ENCODE data around the gene CDH23.
"Not testable (repeated sequence)": the region's sequence is repeated elsewhere in the genome, so short reads cannot be mapped to it uniquely, and the experiment has no call there.

Gene CDH23

DNA sequence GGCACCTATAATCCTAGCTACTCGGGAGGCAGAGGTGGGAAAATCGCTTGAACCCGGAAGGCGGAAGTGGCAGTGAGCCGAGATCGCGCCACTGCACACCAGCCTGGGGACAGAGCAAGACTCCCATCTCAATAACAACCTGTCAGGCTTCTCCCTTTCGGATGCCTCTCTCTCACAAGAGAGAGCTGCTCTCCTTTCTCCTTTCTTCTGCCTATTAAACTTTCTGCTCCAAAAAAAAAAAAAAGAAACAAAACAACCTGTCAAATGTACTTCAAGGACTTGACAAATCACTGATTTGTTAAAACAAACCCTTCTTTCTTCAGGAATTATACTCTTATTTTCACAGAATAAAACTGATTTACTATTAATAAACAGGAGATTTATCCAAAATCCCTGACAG is 450.7 kb downstream of the CDH23 start:
- H3K27me3 ChIP-seq (ENCODE audit: control insufficient read depth in 2 of 2, insufficient read depth in 2 of 2, low read length in 2 of 2): no peaks in the 10 kb centered on the region
- no peak overlapping the region for H3K4me3 ChIP-seq (ENCODE audit: low read length in 2 of 2)
- H3K27ac ChIP-seq (ENCODE audit: low read depth in 2 of 2, low read length in 2 of 2): no peak overlapping the region
- no peaks in the 10 kb centered on the region for H3K36me3 ChIP-seq (ENCODE audit: control insufficient read depth in 2 of 2, insufficient read depth in 2 of 2, low read length in 2 of 2)
- no peaks in the 10 kb centered on the region for H3K9me3 ChIP-seq (ENCODE audit: control insufficient read depth in 2 of 2, low read length in 2 of 2)
- H3K9ac ChIP-seq (ENCODE audit: low read depth in 1 of 2, low read length in 2 of 2): no peak overlapping the region
- H3K4me1 ChIP-seq (ENCODE audit: control insufficient read depth in 2 of 2, insufficient read depth in 2 of 2, low read length in 2 of 2): peaks cover 8 to 16% of the 10 kb centered on the region in 2 donors

DNA sequence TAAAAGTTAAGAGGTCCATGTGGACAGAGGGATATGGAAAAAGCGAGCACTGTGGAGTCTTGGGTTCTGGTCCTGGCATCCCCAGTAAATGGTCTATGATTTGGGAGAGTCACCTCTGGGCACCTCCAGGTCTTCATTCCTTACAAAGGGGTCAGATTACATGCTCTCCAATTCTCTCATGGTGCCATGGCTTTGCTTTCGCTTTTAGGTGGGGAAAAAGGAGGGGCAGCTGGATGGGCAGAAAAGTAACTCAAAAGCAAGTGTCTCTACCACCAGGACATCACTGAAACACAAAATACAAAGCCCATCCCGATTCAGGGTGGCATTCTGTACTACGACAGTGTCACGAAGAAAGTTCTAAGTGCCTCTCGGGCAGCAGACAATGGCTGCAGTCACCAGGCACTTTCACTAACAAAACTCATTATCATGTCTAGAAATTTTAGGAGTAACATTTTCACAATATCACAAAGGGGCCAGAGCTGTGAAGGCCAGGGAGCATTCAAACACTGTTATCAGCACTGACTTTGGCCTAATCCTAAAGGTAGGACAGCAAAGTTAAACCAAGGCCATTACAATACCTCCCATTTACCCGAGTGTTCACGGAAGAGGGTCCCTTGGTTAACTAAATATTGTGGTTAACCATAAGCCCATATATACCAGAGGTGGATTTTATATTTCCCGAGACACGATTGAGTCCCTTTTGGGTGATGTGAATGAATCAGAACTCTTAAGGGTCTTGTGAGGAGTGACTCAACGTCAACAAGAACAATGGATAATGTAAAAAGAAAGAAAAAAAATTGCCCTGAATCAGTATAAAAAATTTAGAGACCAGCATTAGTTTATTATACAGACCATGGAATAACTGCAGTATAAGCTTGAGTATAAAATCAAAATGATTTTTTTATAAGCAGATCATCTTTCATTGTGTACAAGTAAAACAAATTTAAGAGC is 451.9 kb downstream of the CDH23 start:
- Histone ChIP-seq H3K4me1 (ENCODE audit: control insufficient read depth in 2 of 2, insufficient read depth in 2 of 2, low read length in 2 of 2) (peaks cover 6 to 16% of the 10 kb centered on the region in 2 donors), H3K36me3 (ENCODE audit: control insufficient read depth in 2 of 2, insufficient read depth in 2 of 2, low read length in 2 of 2) (no peaks in the 10 kb centered on the region), H3K9me3 (ENCODE audit: control insufficient read depth in 2 of 2, low read length in 2 of 2) (no peaks in the 10 kb centered on the region), H3K27ac (ENCODE audit: low read depth in 2 of 2, low read length in 2 of 2) (peak overlapping the region in 1 of 2 donors; percentile 11), H3K9ac (ENCODE audit: low read depth in 1 of 2, low read length in 2 of 2) (peak overlapping the region in 1 of 2 donors; percentile 56), H3K27me3 (ENCODE audit: control insufficient read depth in 2 of 2, insufficient read depth in 2 of 2, low read length in 2 of 2) (no peaks in the 10 kb centered on the region), H3K4me3 (ENCODE audit: low read length in 2 of 2) (peak overlapping the region in 1 of 2 donors; percentile 31)

DNA sequence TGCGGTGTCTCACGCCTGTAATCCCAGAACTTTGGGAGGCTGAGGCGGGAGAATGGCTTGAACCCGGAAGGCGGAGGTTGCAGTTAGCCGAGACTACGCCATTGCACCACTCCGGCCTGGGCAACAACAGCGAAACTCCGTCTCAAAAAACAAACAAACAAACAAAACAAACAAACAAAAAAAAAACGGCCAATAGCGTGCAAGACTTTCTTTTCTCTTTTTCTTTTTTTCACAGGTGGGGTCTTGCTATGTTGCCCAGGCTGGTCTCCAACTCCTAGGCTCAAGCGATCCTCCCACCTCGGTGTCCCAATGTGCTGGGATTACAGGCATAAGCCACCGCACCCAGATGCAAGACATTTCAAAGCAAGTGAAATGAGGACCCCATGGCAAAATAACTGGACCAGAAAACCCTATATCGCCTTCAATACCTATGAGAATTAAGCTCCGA is 452.8 kb downstream of the CDH23 start:
- H3K27me3 ChIP-seq (ENCODE audit: control insufficient read depth in 2 of 2, insufficient read depth in 2 of 2, low read length in 2 of 2): no peaks in the 10 kb centered on the region
- H3K9me3 ChIP-seq (ENCODE audit: control insufficient read depth in 2 of 2, low read length in 2 of 2): no peaks in the 10 kb centered on the region
- H3K27ac ChIP-seq (ENCODE audit: low read depth in 2 of 2, low read length in 2 of 2): no peak overlapping the region
- H3K9ac ChIP-seq (ENCODE audit: low read depth in 1 of 2, low read length in 2 of 2): peak overlapping the region in 1 of 2 donors; percentile 8
- peaks cover 6 to 16% of the 10 kb centered on the region in 2 donors for H3K4me1 ChIP-seq (ENCODE audit: control insufficient read depth in 2 of 2, insufficient read depth in 2 of 2, low read length in 2 of 2)
- no peaks in the 10 kb centered on the region for H3K36me3 ChIP-seq (ENCODE audit: control insufficient read depth in 2 of 2, insufficient read depth in 2 of 2, low read length in 2 of 2)
- H3K4me3 ChIP-seq (ENCODE audit: low read length in 2 of 2): peak overlapping the region; percentile 96 to 98

GRCh38 chr10:71850021-71850742 is 453.5 kb downstream of the CDH23 start:
- H3K4me3 ChIP-seq (ENCODE audit: low read length in 2 of 2): peak overlapping the region; percentile 96 to 98
- peak overlapping the region; percentile 93 to 96 for H3K27ac ChIP-seq (ENCODE audit: low read depth in 2 of 2, low read length in 2 of 2)
- no peaks in the 10 kb centered on the region for H3K36me3 ChIP-seq (ENCODE audit: control insufficient read depth in 2 of 2, insufficient read depth in 2 of 2, low read length in 2 of 2)
- no peaks in the 10 kb centered on the region for H3K9me3 ChIP-seq (ENCODE audit: control insufficient read depth in 2 of 2, low read length in 2 of 2)
- H3K9ac ChIP-seq (ENCODE audit: low read depth in 1 of 2, low read length in 2 of 2): peak overlapping the region; percentile 96 to 98
- H3K4me1 ChIP-seq (ENCODE audit: control insufficient read depth in 2 of 2, insufficient read depth in 2 of 2, low read length in 2 of 2): peaks cover 6 to 16% of the 10 kb centered on the region in 2 donors
- no peaks in the 10 kb centered on the region for H3K27me3 ChIP-seq (ENCODE audit: control insufficient read depth in 2 of 2, insufficient read depth in 2 of 2, low read length in 2 of 2)

GRCh38 chr10:71850743-71851464 is 454.2 kb downstream of the CDH23 start, which contains the start of gene PSAP:
Gene PSAP (minus strand): TSS chr10:71851251. CDS start chr10:71851221, 30 bp downstream.
- H3K4me1 ChIP-seq (ENCODE audit: control insufficient read depth in 2 of 2, insufficient read depth in 2 of 2, low read length in 2 of 2): peaks cover 6 to 16% of the 10 kb centered on the region in 2 donors

DNA sequence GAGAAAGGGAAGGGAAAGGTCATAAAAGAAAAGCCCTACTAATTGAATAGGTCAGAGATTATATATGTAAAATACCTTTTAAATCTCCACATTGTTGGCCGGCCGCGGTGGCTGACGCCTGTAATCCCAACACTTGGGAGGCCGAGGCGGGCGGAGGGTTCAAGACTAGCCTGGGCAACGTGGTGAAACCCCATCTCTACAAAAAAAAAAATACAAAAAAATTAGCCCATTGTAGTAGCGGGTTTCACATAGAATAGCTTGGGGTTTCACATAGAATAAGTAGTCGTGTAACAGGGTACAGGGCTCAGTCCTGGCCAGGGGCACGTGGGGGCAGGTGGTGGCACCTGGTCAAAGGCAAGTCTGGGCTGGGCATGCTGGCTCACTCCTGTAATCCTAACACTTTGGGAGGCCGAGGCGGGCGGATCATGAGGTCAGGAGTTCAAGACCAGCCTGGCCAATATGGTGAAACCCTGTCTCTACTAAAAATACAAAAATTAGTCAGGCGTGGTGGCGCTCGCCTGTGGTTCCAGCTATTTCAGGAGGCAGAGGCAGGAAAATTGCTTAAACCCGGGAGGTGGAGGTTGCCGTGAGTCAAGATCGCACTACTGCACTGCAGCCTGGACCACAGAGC is 454.9 kb downstream of the CDH23 start:
- H3K4me1 ChIP-seq (ENCODE audit: control insufficient read depth in 2 of 2, insufficient read depth in 2 of 2, low read length in 2 of 2): peaks cover 6 to 16% of the 10 kb centered on the region in 2 donors
- H3K36me3 ChIP-seq (ENCODE audit: control insufficient read depth in 2 of 2, insufficient read depth in 2 of 2, low read length in 2 of 2); H3K9me3 ChIP-seq (ENCODE audit: control insufficient read depth in 2 of 2, low read length in 2 of 2); H3K27me3 ChIP-seq (ENCODE audit: control insufficient read depth in 2 of 2, insufficient read depth in 2 of 2, low read length in 2 of 2): not testable (repeated sequence)
- H3K4me3 ChIP-seq (ENCODE audit: low read length in 2 of 2): peak overlapping the region; percentile 57 to 96
- peak overlapping the region; percentile 93 to 96 for H3K27ac ChIP-seq (ENCODE audit: low read depth in 2 of 2, low read length in 2 of 2)
- H3K9ac ChIP-seq (ENCODE audit: low read depth in 1 of 2, low read length in 2 of 2): peak overlapping the region; percentile 41 to 98

More at GRCh38 chr10:71850743-71851464, 454.2 kb downstream of the CDH23 start, which contains the start of gene PSAP:
- no peaks in the 10 kb centered on the region for H3K27me3 ChIP-seq (ENCODE audit: control insufficient read depth in 2 of 2, insufficient read depth in 2 of 2, low read length in 2 of 2)
- peak within 1 kb of the TSS; percentile 96 to 98 for H3K9ac ChIP-seq (ENCODE audit: low read depth in 1 of 2, low read length in 2 of 2)
- peak within 1 kb of the TSS; percentile 93 to 96 for H3K27ac ChIP-seq (ENCODE audit: low read depth in 2 of 2, low read length in 2 of 2)
- peak within 1 kb of the TSS; percentile 96 to 98 for H3K4me3 ChIP-seq (ENCODE audit: low read length in 2 of 2)
- H3K36me3 ChIP-seq (ENCODE audit: control insufficient read depth in 2 of 2, insufficient read depth in 2 of 2, low read length in 2 of 2): no peaks in the 10 kb centered on the region
- no peaks in the 10 kb centered on the region for H3K9me3 ChIP-seq (ENCODE audit: control insufficient read depth in 2 of 2, low read length in 2 of 2)

DNA sequence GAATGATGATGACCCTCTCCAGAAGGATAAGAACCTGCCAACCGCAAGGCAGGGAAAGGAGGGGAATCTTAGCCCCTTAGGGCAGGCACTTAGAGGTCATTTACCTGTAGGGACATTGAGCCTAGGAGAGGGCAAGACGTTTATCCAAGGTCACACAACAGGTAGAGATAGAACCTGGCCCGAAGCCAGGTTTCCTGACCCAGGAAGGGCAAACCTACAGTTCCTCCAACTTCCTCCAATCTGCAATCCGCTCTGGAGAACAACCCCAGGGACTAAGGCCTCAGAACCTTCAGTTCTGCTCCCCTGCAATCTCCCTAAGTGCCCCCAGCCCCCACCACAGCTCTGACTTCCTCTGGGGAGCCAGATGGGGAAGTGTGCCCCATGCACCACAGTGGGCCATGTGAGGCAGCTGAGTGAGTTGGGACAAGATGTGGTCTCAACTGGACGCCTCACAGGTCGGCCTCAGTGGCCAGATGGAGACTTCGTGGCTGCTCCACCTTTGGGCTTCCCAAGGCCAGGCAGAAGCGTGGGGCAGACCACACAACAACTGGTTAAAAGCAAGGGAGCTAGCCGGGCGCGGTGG is 455.7 kb downstream of the CDH23 start:
- Histone ChIP-seq H3K4me3 (ENCODE audit: low read length in 2 of 2) (no peak overlapping the region), H3K4me1 (ENCODE audit: control insufficient read depth in 2 of 2, insufficient read depth in 2 of 2, low read length in 2 of 2) (peaks cover 6 to 16% of the 10 kb centered on the region in 2 donors), H3K27ac (ENCODE audit: low read depth in 2 of 2, low read length in 2 of 2) (no peak overlapping the region), H3K9me3 (ENCODE audit: control insufficient read depth in 2 of 2, low read length in 2 of 2) (no peaks in the 10 kb centered on the region), H3K9ac (ENCODE audit: low read depth in 1 of 2, low read length in 2 of 2) (no peak overlapping the region), H3K36me3 (ENCODE audit: control insufficient read depth in 2 of 2, insufficient read depth in 2 of 2, low read length in 2 of 2) (no peaks in the 10 kb centered on the region), H3K27me3 (ENCODE audit: control insufficient read depth in 2 of 2, insufficient read depth in 2 of 2, low read length in 2 of 2) (no peaks in the 10 kb centered on the region)

DNA sequence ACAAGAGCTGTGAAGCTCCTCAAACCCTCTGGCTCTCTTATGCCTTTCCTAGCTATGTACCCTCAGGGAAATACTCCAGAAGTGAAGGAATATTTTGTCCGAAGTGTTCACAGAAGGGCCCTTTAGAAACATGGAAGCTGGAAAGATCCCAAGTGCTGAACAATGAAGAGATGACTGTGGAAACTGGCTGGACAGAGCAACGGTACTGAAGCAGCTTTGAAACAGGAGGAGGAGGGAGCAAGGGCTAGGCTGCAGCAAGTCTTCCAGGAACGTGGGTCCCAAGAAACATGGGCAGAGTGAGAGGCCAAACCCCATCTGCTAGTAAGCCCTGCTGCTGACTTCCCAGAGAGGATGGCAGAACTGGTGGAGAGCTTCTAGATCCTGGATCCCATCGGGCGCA is 457.3 kb downstream of the CDH23 start:
- H3K9me3 ChIP-seq (ENCODE audit: control insufficient read depth in 2 of 2, low read length in 2 of 2): no peaks in the 10 kb centered on the region
- H3K36me3 ChIP-seq (ENCODE audit: control insufficient read depth in 2 of 2, insufficient read depth in 2 of 2, low read length in 2 of 2): no peaks in the 10 kb centered on the region
- no peak overlapping the region for H3K4me3 ChIP-seq (ENCODE audit: low read length in 2 of 2)
- no peak overlapping the region for H3K27ac ChIP-seq (ENCODE audit: low read depth in 2 of 2, low read length in 2 of 2)
- H3K27me3 ChIP-seq (ENCODE audit: control insufficient read depth in 2 of 2, insufficient read depth in 2 of 2, low read length in 2 of 2): no peaks in the 10 kb centered on the region
- peaks cover 6 to 12% of the 10 kb centered on the region in 2 donors for H3K4me1 ChIP-seq (ENCODE audit: control insufficient read depth in 2 of 2, insufficient read depth in 2 of 2, low read length in 2 of 2)
- no peak overlapping the region for H3K9ac ChIP-seq (ENCODE audit: low read depth in 1 of 2, low read length in 2 of 2)

DNA sequence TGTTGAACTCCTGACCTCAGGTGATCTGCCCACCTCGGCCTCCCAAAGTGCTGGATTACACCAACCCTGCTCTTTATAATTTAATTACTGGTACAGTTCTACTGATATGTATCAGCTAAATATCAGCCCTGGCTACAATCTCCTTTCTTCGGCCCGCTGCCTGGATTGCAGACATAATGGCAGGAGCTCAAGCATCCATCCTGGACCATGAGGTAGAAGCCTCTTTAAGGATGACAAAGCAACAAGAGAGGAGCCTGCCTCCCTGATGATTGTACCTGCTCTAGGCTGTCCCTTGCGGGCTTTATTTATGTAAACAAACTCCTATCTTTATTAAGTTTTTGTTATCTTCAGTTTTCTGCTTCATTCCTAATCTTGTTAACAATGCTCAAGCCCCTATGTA is 459.9 kb downstream of the CDH23 start:
- Histone ChIP-seq H3K4me1 (ENCODE audit: control insufficient read depth in 2 of 2, insufficient read depth in 2 of 2, low read length in 2 of 2) (peaks cover 5 to 7% of the 10 kb centered on the region in 2 donors), H3K27ac (ENCODE audit: low read depth in 2 of 2, low read length in 2 of 2) (no peak overlapping the region), H3K9me3 (ENCODE audit: control insufficient read depth in 2 of 2, low read length in 2 of 2) (no peaks in the 10 kb centered on the region), H3K4me3 (ENCODE audit: low read length in 2 of 2) (no peak overlapping the region), H3K9ac (ENCODE audit: low read depth in 1 of 2, low read length in 2 of 2) (no peak overlapping the region), H3K27me3 (ENCODE audit: control insufficient read depth in 2 of 2, insufficient read depth in 2 of 2, low read length in 2 of 2) (no peaks in the 10 kb centered on the region), H3K36me3 (ENCODE audit: control insufficient read depth in 2 of 2, insufficient read depth in 2 of 2, low read length in 2 of 2) (no peaks in the 10 kb centered on the region)
